HG02588 (cell line): ENCODE measurements around the gene PSMB5.

Experiments
- ATAC-seq: cut with Tn5 transposase; IDR thresholded peaks from one replicate; pipeline ENCODE4 v1.9.1; 2021; ENCODE audit warnings: mild to moderate bottlenecking, moderate library complexity; ENCODE audit not compliant: unreplicated experiment

The PSMB5 gene

GRCh38 chr14:22996768-22997654, 37.7 kb downstream of the PSMB5 start:
- no peak for ATAC-seq

- ATAC-seq = no peak
Observed at GRCh38 chr14:22995889-22996625, 38.6 kb downstream of the PSMB5 start.

DNA sequence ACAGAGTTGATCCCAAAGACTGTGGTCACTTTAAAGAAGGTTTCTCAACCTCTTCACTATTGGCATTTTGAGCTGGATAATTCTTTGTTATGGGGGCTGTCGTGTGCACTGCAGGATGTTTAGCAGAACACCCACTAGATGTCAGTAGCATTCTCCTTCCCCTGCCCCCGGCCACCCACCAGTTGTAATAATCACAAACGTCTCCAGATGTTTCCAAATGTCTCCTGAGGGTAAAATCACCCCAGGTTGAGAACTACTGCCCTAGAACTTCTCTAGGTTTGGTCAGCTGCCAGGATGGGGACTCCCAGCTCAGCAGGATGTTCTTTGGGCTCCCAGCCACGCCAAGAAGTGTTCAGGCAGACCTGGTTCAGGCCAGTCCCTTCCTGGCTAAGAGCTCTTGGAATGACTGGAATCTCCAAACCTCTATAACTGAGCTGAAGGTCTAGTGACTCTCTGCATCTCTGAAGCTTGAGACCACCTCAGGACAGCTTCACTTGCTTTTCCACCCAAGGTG, 39.9 kb downstream of the PSMB5 start:
- ATAC-seq = no peak

- ATAC-seq = no peak
Observed at GRCh38 chr14:22993517-22993916, 41.2 kb downstream of the PSMB5 start.

DNA sequence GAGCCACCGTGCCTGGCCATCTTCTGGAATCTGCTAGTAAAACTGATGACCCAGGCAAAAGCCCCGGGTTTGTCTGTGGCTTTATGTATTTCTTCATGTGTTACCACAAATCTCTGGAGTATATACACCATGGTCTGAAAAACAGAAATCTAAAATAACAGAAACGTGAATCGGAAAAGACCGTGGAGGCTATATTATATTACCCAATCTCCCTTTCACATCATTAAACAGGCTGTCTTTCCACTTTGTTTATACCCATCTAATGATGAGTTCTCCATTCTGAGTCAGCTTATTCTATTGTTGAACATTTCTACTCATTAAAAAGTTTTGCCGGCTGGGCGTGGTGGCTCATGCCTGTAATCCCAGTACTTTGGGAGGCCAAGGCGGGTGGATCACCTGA, 42.8 kb downstream of the PSMB5 start:
- ATAC-seq = no peak

GRCh38 chr14:22987291-22987690, 47.4 kb downstream of the PSMB5 start:
- no peak for ATAC-seq

- ATAC-seq = no peak
Observed at GRCh38 chr14:22986508-22987054, 48.1 kb downstream of the PSMB5 start.

GRCh38 chr14:22985894-22986507, 48.7 kb downstream of the PSMB5 start:
- ATAC-seq = no peak

DNA sequence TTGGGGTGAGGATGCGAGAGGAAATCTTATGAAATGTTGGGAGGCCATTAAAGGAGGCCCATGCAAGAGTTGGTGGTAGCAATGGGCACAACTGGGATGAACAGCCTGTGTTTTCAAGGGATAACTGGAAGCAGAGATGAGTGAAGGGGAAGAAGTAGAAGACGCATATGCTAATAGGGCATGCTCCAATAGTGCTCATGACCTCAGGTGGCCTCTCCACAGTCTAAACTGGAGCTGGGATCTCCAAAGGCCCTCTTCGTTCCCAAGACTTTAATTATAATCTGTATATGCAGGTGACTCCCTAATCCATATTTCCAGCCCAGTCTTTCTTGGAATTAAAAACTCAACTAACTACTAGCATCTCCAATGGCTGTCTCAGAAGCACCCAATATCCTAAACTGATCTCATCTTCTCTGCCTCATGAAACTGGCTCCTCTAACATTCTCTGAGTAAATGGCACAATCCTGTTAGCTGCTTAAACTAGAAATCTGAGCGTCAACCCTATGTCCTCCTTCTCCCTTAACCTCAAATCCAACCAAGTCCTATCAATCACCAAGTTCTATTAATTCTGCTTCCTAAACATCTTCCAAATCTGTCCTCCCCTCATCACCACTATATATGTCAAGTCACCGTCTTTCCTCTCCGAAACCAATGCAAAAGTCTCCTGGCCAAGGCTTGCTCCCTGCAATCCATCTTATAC, 49.6 kb downstream of the PSMB5 start:
- ATAC-seq = no peak

DNA sequence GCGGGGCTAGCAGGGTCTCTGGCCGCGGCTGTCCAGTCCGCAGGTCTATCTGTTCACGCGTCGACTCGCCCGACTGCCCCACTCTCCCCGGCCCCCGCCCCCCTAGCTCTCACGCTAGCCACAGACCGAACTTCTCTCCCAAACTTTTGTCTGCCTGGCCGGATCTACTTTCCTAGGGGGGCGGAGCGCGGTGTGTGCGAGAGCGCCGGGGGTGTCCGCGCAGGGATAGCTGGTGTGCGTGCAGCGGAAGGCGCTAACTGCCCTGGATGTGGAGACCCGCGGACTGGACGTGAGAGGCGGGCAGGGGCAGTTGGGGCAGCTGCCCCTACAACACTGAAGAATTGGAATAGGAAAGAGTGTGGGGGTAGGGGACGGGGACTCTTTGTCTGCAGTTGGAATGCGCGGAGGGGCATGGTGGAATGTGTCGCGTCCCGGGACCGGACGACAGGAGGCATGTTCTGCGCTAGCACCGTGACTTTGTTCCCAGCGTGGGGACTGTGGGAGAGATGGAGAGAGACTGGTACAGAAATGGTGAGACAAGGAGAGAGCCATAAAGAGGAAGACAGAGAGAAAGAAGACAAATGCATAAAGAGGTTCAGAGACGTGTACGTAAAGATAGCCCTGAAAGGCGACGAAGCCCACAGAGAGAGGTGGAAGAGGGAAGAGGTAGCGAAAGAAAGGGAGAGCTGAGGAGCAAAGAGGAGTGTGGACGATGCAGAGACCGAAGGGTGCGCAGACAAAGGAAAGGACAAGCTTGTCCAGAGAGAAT, 52.0 kb downstream of the PSMB5 start, which contains the start of gene AJUBA:
TSS of gene AJUBA (minus strand) at position 75 of the 769 bp plus-strand sequence. CDS start 285 bp downstream, outside the sequence.
- ATAC-seq = peak; percentile 43

DNA sequence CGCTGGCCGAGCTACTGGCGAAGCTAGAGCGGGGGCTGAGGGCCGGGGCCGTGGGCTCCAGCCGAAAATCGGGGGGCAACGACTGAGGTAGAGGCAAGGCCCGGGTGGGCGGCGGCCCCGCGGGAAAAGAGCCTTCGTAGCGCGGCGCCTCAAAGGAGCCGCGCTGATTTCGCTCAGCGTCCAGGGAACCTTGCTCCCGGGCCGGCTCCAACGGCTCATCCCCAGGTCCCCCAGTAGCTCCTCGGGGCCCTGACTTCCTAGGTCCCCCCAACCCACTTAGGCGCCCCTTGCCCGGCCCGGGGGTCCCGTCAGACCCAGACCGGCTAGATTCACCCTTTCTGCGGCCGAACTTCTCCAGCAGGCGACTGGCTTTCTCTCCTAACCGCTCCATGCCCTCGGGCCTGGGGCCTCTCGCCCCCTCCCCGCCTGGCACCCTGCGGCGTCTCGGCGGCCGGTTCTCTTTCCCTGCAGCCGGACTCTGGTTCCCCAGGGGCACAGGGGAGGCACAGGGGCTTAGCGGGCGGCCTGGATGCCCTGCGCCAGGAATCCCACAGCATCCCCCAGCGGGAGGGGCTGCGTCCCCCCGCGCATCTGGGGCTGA, 52.7 kb downstream of the PSMB5 start:
- no peak for ATAC-seq

GRCh38 chr14:22981090-22981875, 53.4 kb downstream of the PSMB5 start:
- no peak for ATAC-seq

DNA sequence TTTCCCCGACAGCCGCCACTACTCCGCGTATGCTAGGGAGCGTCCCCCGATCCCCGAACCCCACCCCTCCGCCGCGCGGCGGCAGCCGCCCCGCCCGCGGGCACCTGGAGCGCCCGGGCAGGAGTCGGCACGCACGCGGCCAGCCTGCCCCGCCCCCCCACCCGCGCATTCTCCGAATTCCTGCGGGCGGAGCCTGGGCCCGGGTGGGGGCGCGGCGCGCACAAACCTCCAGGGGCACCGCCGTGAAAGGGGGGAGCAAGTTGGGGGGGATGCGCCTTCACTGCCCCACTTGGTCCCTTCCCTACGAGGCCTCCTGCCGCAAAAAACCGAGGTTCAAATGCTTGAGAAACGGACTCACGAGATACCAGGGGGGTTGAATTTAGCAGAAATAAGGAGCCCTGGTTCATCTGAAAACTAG, 54.0 kb downstream of the PSMB5 start:
- no peak for ATAC-seq

DNA sequence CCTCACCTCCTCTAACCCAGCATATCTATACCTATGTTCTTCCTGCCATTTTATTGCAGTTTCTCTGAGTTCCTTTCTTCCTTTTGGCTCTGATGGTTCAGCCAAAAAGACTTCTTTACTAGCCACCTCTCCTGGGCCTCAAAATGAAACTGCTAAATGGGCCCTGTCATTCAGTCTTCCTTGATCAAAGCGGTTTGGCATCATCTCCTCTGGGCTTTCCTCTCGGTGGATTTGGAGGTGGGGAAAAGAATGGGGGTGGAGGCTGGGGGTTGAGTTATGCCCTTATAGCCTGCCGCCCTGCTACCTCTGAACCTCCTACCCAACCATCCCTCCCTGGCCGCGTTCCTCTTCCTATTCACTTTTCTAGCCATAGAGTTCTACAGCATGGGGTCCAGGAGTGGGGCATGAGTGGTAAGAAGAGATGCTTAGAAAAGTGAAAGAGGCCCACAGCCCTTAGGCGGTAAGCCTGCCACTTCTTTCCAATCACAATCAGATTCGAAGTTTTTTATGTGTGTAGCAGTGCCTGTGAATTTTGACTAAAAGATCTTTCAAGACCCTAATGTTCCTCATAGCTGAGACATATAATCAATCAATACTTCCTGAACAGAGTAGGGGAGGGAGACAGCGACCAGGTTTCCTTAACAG, 54.8 kb downstream of the PSMB5 start:
- no peak for ATAC-seq

DNA sequence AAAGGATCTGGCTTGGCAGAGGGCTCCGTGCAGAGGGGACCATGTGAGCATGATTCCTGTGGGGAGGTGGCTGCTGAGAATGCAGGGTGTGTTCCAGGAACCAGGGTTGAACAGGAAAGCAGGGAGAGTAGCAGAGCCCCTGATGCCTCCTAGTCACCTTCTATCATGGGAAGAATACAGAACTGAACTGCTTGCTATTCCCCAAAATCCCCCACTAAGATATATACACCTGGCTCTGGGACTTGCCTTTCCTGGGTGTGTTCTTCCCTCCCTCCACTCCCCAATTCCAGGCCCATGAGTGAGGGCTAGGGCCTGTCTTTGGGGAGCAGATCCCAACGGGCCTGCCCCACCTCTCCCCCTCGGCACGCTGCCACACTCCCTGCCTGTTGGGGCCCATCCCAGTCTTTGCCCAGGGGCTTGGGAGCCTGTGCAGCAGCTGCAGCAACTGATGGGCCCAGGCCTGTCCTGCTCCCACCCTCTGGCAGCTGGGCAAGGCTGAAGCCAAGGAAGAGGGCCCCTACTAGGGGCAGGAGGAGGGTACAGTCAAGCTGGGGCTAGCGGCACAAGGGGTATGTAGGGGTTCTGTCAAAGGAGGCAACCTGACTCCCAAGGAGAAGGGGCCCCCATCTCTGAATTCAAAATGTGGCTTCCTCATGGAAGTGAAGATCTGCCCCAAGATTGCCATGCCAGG, 55.6 kb downstream of the PSMB5 start:
- no peak for ATAC-seq

DNA sequence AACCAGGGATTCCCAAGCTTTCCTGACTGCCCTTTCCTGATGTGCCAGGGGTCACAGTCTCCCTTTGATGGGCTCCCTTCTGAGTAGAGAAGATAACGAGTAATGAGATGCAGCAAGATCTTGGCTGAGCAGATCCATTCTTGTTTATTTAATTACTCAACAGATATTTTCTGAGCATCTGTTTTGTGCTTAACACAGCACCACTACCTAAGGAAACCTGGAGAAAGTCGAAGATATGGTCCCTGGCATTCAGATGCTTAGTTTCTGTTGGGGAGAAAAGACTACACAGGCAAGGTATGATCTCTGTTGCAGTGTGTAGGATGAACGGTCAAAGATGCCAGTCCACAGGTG, 56.2 kb downstream of the PSMB5 start:
- no peak for ATAC-seq

- no peak for ATAC-seq
Observed at GRCh38 chr14:22977684-22978486, 56.8 kb downstream of the PSMB5 start.
